NCI-H524 (cell line): ENCODE results near the gene LGALS3.
A peak's percentile ranks its signal among the peaks of the same experiment; 100 is the strongest.

ENCODE experiments used
- DNase-seq, 2 experiments: peaks; one replicate each; lab custom pipeline; 2025; lab: John Stamatoyannopoulos, UW

LGALS3 gene

GRCh38 chr14:55115460-55115859 is 13.6 kb upstream of the LGALS3 start:
- DNase-seq = no peak

DNA sequence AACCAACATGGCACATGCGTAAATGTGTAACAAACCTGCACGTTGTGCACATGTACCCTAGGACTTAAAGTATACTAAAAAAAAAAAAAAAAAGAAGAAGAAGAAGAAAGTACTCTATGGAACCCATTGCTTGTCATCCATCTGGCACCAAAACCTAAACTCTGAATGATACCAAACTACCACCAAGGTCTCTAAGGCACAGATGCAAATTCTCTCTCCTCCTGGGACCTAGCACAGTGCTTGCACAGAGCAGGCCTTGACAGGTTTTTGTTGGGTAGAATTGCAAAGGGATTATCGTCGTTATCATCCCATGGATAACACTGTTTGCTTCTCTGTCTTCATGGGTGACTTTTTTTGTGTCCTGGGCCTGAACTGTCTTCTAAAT is 13.2 kb upstream of the LGALS3 start:
- no peak for DNase-seq

- DNase-seq = no peak
Measured at GRCh38 chr14:55116246-55117030, 12.6 kb upstream of the LGALS3 start.

DNA sequence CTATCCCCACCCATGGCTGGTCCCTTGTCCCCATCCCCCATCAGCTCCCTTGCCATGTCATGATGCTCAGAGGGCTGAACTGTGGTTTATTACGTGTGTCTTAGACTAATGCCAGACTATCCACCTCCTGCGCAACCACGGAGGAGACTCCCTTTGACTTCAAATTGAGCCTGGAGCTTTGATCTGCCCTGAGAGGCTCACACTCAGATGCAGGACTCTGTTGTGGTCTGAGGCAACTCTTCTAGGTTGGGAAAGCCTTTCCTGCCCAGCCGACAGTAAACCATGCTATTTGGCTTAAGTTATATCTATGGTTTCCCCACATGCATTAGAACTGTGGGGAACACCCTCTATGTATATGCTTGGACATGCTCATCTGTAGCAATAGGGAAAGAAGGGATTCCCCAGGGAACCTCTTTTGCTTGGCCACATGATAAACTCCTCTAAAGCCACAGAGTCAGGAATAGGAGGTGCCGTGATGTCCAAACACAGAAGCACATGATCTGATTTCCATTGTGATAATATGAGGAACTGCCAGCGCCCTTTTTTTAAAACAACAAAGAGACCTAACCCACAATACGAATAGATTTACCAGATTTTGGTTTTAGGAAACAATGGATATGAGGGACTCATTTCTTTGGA is 11.1 kb upstream of the LGALS3 start:
- DNase-seq = no peak

GRCh38 chr14:55118761-55119160 is 10.3 kb upstream of the LGALS3 start:
- no peak for DNase-seq

DNA sequence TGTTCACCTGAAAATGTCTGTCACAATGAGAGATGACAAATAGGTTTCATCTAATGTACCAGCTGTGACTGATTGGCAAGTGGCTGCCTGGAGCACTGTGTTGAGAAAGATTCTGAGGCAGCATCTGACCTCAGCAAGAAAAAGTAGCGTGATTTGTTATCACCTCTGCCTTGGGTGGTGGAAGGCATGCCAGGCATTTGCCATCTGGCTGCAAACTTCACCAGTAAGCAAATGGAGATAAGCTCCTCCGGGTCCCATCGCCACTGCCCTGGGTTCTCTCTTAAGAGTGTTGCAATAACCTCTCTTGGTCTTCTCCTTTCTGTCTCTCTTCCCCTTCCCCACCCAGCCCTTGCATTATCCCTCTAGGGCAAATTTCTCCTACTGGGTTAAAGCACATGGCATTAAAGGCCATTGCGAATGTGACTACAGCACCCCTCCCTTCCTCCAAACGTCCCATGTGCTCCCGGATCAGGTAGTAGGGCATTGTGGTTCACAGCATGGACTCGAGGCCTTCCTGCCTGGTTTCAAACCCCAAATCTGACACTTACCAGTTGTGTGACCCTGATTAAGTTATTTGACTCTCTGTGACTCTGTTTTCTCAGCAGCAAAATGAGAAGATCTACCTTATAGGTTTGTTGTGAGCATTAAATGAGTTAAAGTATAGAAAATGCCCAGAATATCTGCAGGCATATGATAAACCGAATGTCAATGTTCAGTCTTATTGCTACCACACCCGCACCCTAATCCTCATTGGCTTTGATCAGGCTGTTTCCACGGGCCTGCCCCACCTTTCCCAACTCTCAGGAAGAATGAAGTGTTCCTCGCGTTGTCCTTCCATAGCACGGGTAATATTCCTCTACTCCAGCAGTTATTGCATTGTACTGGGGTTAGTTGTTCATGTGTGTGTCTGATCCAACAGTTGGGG is 8.2 kb upstream of the LGALS3 start:
- no peak for DNase-seq

GRCh38 chr14:55121628-55122439 is 7.2 kb upstream of the LGALS3 start:
- DNase-seq = no peak

- no peak for DNase-seq
Measured at GRCh38 chr14:55122440-55122986, 6.5 kb upstream of the LGALS3 start.

- no peak for DNase-seq
Measured at GRCh38 chr14:55123101-55123500, 6.0 kb upstream of the LGALS3 start.

DNA sequence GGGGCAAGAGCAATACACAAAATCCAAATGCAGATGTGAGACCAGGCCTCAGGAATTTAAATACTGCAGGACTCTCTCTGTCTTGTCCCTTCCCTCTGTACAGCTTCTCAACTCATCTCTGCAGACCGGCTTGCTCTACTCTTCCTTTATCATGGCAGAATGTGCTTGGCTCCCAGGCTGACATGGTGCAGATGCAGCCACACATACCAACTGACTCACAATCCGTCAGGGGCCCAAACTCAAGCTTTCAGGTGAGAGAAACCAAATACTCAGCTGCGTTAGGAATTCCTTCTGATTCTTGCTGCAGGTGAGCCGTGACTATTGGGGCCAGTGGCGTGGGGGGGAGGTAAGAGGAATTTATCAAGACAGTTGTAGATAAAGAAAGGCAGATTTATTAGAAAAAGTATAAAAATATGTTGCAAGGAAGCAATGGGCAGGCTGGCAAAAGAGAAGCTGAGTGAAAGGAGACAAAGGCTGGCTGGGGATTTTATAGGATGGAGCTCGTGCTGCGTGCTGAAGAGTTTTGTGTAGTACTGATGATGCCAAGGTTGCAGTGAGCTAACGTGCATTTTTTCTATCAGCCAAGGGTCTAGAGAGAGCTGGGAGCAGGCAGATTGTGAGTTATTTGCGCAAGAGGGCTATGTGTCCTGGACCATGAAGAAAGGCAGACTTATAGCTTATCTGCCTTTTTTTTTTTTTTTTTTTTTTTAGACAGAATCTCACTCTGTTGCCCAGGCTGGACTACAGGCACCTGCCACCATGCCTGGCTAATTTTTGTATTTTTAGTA is 5.0 kb upstream of the LGALS3 start:
- DNase-seq = no peak

DNA sequence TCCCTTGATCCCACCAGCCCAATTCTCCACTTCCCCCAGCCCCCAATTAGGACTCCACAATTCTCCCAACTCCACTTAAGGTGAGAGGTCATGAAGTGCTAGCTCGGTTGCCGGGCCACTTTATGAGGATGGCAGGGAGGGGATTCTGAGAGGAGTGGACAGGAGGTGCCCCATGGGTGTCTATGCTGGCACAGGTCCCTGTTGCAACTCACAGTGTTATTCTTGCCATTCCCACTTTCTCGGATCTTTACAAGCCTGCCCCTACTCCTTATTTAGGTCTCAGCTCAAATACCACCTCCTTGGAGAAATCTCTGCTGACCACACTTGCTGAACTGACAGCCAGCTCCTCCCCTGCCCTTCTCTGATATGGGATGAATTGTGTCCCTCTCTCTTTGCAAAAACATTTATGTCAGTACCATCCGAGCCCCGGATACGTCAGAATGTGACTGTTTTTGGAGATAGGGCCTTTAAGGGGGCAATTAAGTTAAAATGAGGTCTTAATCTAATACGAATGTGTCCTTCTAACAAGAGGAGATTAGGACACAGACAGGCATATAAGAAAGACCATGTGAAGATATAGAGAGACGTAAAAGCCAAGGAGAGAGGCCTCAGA is 4.2 kb upstream of the LGALS3 start:
- no peak for DNase-seq

- no peak for DNase-seq
Measured at GRCh38 chr14:55125403-55125802, 3.6 kb upstream of the LGALS3 start.

- DNase-seq = no peak
Measured at GRCh38 chr14:55126034-55126433, 3.0 kb upstream of the LGALS3 start.

DNA sequence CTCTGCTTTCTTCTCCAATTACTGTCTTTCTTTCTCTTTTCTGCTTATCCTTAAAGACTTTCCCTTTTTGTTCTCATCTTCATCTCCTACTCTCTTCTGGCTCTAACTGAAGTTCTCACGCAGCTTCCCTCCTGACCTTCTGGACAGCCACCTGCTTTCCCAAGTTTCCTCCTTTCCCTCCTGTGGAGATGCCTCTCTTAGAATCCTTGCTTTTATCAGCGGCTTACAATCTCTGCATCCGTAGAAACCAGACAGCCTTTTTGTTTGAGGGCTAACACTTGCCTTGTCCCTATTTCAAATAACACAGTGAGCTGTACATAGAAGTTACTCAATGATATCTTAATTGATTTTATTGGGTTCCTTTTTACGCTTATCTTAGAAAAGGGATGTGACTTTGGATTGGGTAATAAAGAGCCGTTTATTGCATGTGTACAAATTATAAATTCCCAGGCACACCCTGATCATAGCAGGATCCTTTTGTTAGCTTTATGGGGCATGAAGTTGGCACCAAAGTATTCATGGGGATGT is 2.1 kb upstream of the LGALS3 start:
- DNase-seq = peak in 1 of 2 experiments; percentile 24

DNA sequence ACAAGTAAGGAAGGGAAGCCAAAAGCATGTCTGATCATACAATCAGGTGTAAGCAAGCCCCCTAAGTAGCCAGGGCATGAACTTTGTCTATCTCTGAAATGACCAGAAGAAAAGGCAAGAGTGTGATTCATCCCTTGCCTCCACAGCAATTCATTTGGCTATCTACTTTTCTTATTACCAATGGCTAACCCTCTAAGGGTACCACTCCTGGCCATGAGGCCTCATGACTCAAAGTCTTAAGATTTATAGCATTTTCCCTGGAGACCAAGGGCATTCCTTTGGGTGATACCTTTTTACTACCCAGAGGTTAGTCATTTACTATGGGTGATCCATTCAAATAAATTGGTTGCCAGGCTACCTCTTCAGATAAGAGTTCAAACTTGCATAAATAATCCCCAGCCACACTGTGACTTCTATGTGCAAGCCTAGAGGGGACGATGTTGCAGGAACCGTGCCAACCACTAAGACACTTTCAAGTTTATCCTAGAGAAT is 1.5 kb upstream of the LGALS3 start:
- no peak for DNase-seq

DNA sequence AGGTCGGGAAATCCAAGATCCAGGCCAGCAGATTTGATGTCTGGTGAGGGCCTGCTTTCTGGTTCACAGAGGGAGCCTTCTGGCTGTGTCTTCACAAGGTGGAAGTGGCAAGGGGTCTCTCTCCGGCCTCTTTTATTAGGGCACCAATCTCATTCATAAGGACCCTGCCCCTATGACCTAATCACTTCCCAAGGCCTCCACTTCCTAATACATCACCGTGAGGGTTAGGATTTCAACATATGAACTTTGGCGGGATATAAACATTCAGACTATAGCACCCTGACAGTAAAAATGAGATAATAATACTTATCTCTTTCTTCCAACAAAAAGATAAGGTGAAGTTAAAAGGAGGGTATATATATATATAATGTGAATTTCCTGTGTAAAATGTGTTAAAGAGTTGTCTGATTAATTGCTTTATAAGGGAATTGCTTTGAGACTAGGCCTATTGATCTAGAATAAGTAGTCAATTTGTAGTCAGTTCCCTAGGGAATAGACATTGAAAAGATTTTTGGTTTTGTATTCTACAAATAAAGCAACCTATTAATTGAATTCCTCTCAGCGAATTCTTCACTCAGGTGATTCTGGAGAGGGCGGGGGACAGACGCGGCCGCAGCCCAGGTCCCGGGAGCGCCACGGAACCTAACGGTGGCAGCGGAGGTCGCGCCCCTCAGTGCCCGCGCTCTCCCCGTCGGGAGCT is 516 bp upstream of the LGALS3 start:
- no peak for DNase-seq

- DNase-seq = peak; percentile 40 to 63
Measured at GRCh38 chr14:55129428-55130195, 560 bp downstream of the LGALS3 start.

DNA sequence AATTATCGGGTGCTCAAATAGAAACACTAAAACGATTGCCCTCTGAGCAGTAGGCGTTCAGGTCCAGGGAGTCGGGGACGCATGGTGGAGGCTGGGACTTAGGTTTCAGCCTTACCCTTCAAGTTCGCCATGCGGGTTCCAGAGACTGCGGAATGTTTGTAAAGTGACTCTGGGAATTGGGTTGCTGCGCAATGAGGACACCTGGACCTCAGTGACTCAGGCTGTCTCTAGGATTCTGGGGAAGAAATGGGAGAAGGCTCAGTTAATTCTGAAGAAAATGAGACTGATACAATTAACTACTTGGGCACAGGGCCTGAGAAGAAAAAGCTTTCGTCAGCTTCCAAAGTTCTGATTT is 1.1 kb downstream of the LGALS3 start:
- DNase-seq = peak in 1 of 2 experiments; percentile 45
